Amniotic stem cell (primary cell): ENCODE measurements around the gene PRDM11.

Experiments used
- DNase-seq: peaks from one replicate; lab custom pipeline; 2025; lab: John Stamatoyannopoulos, UW

PRDM11 gene

GRCh38 chr11:45157247-45158209, 11.1 kb downstream of the PRDM11 start:
- DNase-seq = no peak

GRCh38 chr11:45158210-45158731, 11.8 kb downstream of the PRDM11 start:
- DNase-seq = no peak

- DNase-seq = no peak
These were observed 12.6 kb downstream of the PRDM11 start for GRCh38 chr11:45158891-45159605.

GRCh38 chr11:45159781-45160365, 13.4 kb downstream of the PRDM11 start:
- no peak for DNase-seq

- DNase-seq = no peak
These were observed 15.0 kb downstream of the PRDM11 start for GRCh38 chr11:45161252-45162063.

- DNase-seq = no peak
These were observed 15.6 kb downstream of the PRDM11 start for GRCh38 chr11:45162064-45162375.

GRCh38 chr11:45162916-45163879, 16.8 kb downstream of the PRDM11 start:
- DNase-seq = no peak

GRCh38 chr11:45163956-45164575, 17.6 kb downstream of the PRDM11 start:
- no peak for DNase-seq

GRCh38 chr11:45165386-45165785, 18.9 kb downstream of the PRDM11 start:
- DNase-seq = no peak

- DNase-seq = no peak
These were observed 19.6 kb downstream of the PRDM11 start for GRCh38 chr11:45165806-45166603.

- DNase-seq = no peak
These were observed 20.1 kb downstream of the PRDM11 start for GRCh38 chr11:45166604-45166897.

GRCh38 chr11:45167283-45167682, 20.8 kb downstream of the PRDM11 start:
- DNase-seq = no peak

GRCh38 chr11:45168366-45169130, 22.1 kb downstream of the PRDM11 start:
- DNase-seq = no peak

GRCh38 chr11:45169310-45170072, 23.1 kb downstream of the PRDM11 start:
- no peak for DNase-seq

- DNase-seq = no peak
These were observed 24.0 kb downstream of the PRDM11 start for GRCh38 chr11:45170484-45170883.

GRCh38 chr11:45171550-45171949, 25.1 kb downstream of the PRDM11 start:
- no peak for DNase-seq

GRCh38 chr11:45173064-45173463, 26.6 kb downstream of the PRDM11 start:
- no peak for DNase-seq
